Body of pancreas (tissue), 4 donors: ENCODE data around the gene ST3GAL6. TPM values are rescaled to one million over a fixed set of nuclear protein-coding genes. Genes with fewer than 3 reads are reported as not detected.

Source experiments
- ATAC-seq: fragments of 150-250 bp; one replicate; pipeline ENCODE4 v1.9.1; 2016
- DNase-seq, 4 donors: peaks; one replicate each; pipeline ENCODE4 v3.0.0-alpha.2; 2019
- H3K27ac ChIP-seq, 4 donors: fragments of 200-600 bp; sonication (generic); 1 replicate in 3 of 4; 2 replicates in 1 of 4; pipeline versions ENCODE4 v1.5.1 to v1.6.1; 2016 to 2019; ENCODE audit warnings: mild to moderate bottlenecking in 1 of 4, mixed read lengths in 1 of 4, moderate library complexity in 1 of 4
- H3K27me3 ChIP-seq, 2 donors: fragments of 200-600 bp; sonication (generic); one replicate each; pipeline ENCODE4 v1.6.0; 2016; ENCODE audit warnings: mild to moderate bottlenecking in 1 of 2
- H3K36me3 ChIP-seq, 2 donors: fragments of 200-600 bp; sonication (generic); replicated peaks in 1 of 2; 2 replicates each; pipeline ENCODE4 v1.5.1; 2016; ENCODE audit warnings: low read depth in 2 of 2; ENCODE audit not compliant: insufficient read depth in 1 of 2
- H3K4me1 ChIP-seq: fragments of 200-600 bp; sonication (generic); one replicate; pipeline ENCODE4 v1.6.0; 2016
- H3K4me3 ChIP-seq, 2 donors: fragments of 200-600 bp; sonication (generic); 1 replicate in 1 of 2; 2 replicates in 1 of 2; pipeline ENCODE4 v1.5.1; 2016 to 2019
- H3K9me3 ChIP-seq, 3 donors: fragments of 200-600 bp; sonication (generic); 1 replicate in 2 of 3; 2 replicates in 1 of 3; pipeline ENCODE4 v1.5.1; 2016
- CTCF ChIP-seq, 7 experiments: fragments of 450-650 bp in 4 of 7; fragments of 200-600 bp in 3 of 7; sonication (generic) in 3 of 7; IDR thresholded peaks; one replicate each; pipeline ENCODE4 v1.5.1; 2016 to 2019; ENCODE audit warnings: antibody characterized with exemption in 7 of 7
- POLR2A ChIP-seq, 3 donors: fragments of 450-650 bp; IDR thresholded peaks; one replicate each; pipeline ENCODE4 v1.6.1; 2016; ENCODE audit warnings: antibody characterized with exemption in 3 of 3, mild to moderate bottlenecking in 2 of 3
- WGBS, 2 donors: methylation state at CpG; one replicate each; pipeline ENCODE4 v1.1.5; 2017; 5-methylcytosine and 5-hydroxymethylcytosine counted together
- intact Hi-C: fragments of 100-400 bp; cut with DNase I; formaldehyde crosslinking; loops from one replicate; pipeline ENCODE4 v1.15.1; 2023
- total RNA-seq, 2 donors: library from RNA; depleted of rRNA; stranded (reverse); fragments of >200 nt; gene quantifications; one replicate each; pipeline ENCODE4 v1.1.0, GENCODE V29; 2016

The ST3GAL6 gene
- total RNA-seq, 2 donors from 2014 or later = 8.0 to 35.3 TPM

- no peak for ATAC-seq
- DNase-seq = peak in 1 of 4 donors; percentile 19
- Histone ChIP-seq H3K27me3 (no peaks in the 10 kb centered on the region), H3K4me1 (peaks cover 14% of the 10 kb centered on the region), H3K27ac (no peak overlapping the region), H3K9me3 (no peaks in the 10 kb centered on the region), H3K36me3 (no peaks in the 10 kb centered on the region), H3K4me3 (no peak overlapping the region)
- WGBS, 2 donors = 61 to 83% methylated on average over 1 of the region's 1 CpG
- TF ChIP-seq POLR2A (IDR thresholded peaks at IDR 0.05) = no peak
- no peak for TF ChIP-seq CTCF (IDR thresholded peaks at IDR 0.05)
- intact Hi-C loops = no loop called here
Observed at GRCh38 chr3:98730338-98730737, 32.8 kb upstream of the ST3GAL6 start.

GRCh38 chr3:98730886-98731537 lies 32.1 kb upstream of the ST3GAL6 start:
- Histone ChIP-seq H3K4me3 (no peak overlapping the region), H3K27me3 (no peaks in the 10 kb centered on the region), H3K9me3 (no peaks in the 10 kb centered on the region), H3K36me3 (no peaks in the 10 kb centered on the region), H3K4me1 (peaks cover 14% of the 10 kb centered on the region), H3K27ac (no peak overlapping the region)
- TF ChIP-seq CTCF (IDR thresholded peaks at IDR 0.05) (no peak), POLR2A (IDR thresholded peaks at IDR 0.05) (no peak)
- DNase-seq (no peak), ATAC-seq (no peak)
- WGBS, 2 donors = 84 to 92% methylated on average over 19 of the region's 19 CpGs
- intact Hi-C loops = no loop called here

GRCh38 chr3:98731720-98732285 lies 31.3 kb upstream of the ST3GAL6 start:
- DNase-seq (no peak), ATAC-seq (no peak)
- peaks cover 14% of the 10 kb centered on the region for H3K4me1 ChIP-seq
- no peaks in the 10 kb centered on the region for H3K9me3 ChIP-seq
- WGBS, 2 donors = 1 to 3% methylated on average over 12 of the region's 12 CpGs
- H3K4me3 ChIP-seq = peak overlapping the region; percentile 41 to 54
- TF ChIP-seq CTCF (IDR thresholded peaks at IDR 0.05) (no peak), POLR2A (IDR thresholded peaks at IDR 0.05) (no peak)
- H3K36me3 ChIP-seq = no peaks in the 10 kb centered on the region
- intact Hi-C loops = no loop called here
- peak overlapping the region; percentile 58 to 80 (median 67) for H3K27ac ChIP-seq
- no peaks in the 10 kb centered on the region for H3K27me3 ChIP-seq

DNA sequence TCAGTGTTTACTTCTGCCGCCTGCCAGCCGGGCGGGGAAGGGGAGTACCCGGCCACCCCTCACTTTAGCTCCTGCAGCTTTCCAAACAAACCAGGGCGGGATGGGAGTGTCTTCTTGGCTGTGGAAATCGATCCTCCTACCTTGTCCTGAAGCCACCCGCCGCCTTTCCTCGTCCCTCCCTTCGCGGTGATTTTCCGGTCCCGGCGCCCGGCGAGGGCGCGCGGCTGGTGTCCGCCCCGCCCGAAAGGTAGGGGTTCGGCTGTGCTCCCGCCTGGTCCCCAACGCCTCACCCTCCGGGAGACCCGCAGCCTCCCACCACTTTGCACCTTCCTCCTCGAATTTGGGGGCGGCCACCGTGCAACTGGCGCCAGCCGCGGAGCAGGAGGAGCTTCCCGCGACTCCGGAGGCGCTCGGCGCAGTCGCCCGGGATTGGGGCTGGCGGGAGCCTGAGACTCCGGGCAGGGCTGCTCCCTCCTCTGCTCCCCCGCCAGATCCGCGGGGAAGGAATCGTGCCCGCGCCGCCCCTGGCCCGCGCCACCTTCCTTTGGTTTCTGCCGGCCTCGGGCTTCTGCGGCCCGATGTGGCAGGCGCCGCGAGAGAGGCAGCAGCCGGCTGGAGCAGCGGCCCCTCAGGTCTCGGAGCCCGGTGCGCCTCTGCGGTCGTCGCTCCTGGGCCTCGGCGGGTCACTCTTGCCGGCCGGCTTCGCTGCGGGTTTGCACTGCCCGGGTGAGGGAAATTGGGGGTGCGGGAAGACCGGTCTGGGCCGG lies 30.7 kb upstream of the ST3GAL6 start:
- 0% methylated on average over 3 to 77 of the region's 77 CpGs for whole genome bisulfite sequencing, 2 donors

More for the DNA sequence above, 30.7 kb upstream of the ST3GAL6 start:
- peak; percentile 67 for ATAC-seq
- intact Hi-C loops = no loop called here
- peak overlapping the region; percentile 41 to 54 for H3K4me3 ChIP-seq
- no peaks in the 10 kb centered on the region for H3K36me3 ChIP-seq
- peak overlapping the region; percentile 58 to 80 (median 67) for H3K27ac ChIP-seq
- TF ChIP-seq POLR2A (IDR thresholded peaks at IDR 0.05) (peak in 2 of 3 donors; percentile 54 to 61), CTCF (IDR thresholded peaks at IDR 0.05) (no peak)
- no peaks in the 10 kb centered on the region for H3K27me3 ChIP-seq
- peaks cover 14% of the 10 kb centered on the region for H3K4me1 ChIP-seq
- no peaks in the 10 kb centered on the region for H3K9me3 ChIP-seq
- DNase-seq = peak; percentile 31 to 58 (median 47)
